ENCODE measurements around the gene SPSB2. TPM values are rescaled to one million over a fixed set of nuclear protein-coding genes. Genes with fewer than 3 reads are reported as not detected.

SPSB2 gene
- total RNA-seq, 3 donors from 2014 or later, result 9.0 to 13.4 (median 12.7) TPM

DNA sequence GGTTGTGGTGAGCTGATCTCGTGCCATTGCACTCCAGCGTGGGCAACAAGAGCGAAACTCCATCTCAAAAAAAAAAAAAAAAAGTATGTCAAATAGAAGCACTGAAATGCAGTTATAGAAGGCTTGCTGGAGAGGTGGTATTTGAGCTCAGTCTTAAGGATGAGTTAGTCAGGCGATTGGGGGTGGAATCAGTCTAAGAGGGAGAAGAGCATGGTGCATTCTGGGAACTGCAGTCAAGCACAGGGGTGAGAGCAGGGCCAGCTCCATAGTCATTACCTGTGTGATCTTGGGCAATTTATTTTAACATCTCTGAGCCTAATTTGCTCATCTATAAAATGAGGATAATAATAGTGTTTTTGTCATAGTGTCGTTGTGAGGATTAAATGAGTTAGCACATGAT, 38.2 kb downstream of the SPSB2 start:
- no peak for DNase-seq (ENCODE audit: low spot score in 2 of 2)
- no peaks in the 10 kb centered on the region for H3K9me3 ChIP-seq
- H3K27ac ChIP-seq, result no peak overlapping the region
- H3K4me3 ChIP-seq, result no peak overlapping the region
- H3K4me1 ChIP-seq, result no peaks in the 10 kb centered on the region
- H3K36me3 ChIP-seq, result no peaks in the 10 kb centered on the region
- TF ChIP-seq, protein P1, sequence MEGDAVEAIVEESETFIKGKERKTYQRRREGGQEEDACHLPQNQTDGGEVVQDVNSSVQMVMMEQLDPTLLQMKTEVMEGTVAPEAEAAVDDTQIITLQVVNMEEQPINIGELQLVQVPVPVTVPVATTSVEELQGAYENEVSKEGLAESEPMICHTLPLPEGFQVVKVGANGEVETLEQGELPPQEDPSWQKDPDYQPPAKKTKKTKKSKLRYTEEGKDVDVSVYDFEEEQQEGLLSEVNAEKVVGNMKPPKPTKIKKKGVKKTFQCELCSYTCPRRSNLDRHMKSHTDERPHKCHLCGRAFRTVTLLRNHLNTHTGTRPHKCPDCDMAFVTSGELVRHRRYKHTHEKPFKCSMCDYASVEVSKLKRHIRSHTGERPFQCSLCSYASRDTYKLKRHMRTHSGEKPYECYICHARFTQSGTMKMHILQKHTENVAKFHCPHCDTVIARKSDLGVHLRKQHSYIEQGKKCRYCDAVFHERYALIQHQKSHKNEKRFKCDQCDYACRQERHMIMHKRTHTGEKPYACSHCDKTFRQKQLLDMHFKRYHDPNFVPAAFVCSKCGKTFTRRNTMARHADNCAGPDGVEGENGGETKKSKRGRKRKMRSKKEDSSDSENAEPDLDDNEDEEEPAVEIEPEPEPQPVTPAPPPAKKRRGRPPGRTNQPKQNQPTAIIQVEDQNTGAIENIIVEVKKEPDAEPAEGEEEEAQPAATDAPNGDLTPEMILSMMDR (IDR thresholded peaks at IDR 0.05), result no peak
- TF ChIP-seq POLR2AphosphoS5 (IDR thresholded peaks at IDR 0.05) (no peak), POLR2A (IDR thresholded peaks at IDR 0.05) (no peak)
- no peaks in the 10 kb centered on the region for H3K27me3 ChIP-seq
- intact Hi-C loops (cut with DNase I; ENCODE audit: low total_unique reads), result no loop called here

DNA sequence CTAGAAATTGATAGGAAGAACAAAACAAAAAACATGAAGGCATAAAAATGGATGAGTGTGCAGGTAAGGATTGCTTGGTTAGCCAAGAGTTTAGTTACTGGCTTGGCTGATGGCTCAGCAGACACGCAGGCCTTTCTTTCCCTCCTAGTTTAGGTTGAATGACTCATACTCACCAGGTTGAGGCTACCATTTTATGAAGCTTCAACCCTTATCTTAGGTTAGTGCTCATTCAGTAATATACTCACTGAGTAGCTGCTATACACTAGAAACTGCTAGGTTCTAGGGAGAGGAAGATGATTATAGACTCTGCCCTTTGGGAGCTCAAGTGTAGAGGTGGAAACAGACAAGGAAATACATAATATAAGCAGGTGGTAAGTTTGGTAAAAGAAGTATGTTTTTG, 38.8 kb downstream of the SPSB2 start:
- H3K27me3 ChIP-seq, result no peaks in the 10 kb centered on the region
- H3K4me3 ChIP-seq, result no peak overlapping the region
- H3K4me1 ChIP-seq, result peaks cover 0 to 6% of the 10 kb centered on the region in 2 donors
- H3K36me3 ChIP-seq, result no peaks in the 10 kb centered on the region
- intact Hi-C loops (cut with DNase I; ENCODE audit: low total_unique reads), result no loop called here
- H3K27ac ChIP-seq, result no peak overlapping the region
- DNase-seq (ENCODE audit: low spot score in 2 of 2), result no peak
- TF ChIP-seq POLR2AphosphoS5 (IDR thresholded peaks at IDR 0.05) (no peak), POLR2A (IDR thresholded peaks at IDR 0.05) (no peak)
- TF ChIP-seq, protein P1 (IDR thresholded peaks at IDR 0.05), result no peak
- no peaks in the 10 kb centered on the region for H3K9me3 ChIP-seq

DNA sequence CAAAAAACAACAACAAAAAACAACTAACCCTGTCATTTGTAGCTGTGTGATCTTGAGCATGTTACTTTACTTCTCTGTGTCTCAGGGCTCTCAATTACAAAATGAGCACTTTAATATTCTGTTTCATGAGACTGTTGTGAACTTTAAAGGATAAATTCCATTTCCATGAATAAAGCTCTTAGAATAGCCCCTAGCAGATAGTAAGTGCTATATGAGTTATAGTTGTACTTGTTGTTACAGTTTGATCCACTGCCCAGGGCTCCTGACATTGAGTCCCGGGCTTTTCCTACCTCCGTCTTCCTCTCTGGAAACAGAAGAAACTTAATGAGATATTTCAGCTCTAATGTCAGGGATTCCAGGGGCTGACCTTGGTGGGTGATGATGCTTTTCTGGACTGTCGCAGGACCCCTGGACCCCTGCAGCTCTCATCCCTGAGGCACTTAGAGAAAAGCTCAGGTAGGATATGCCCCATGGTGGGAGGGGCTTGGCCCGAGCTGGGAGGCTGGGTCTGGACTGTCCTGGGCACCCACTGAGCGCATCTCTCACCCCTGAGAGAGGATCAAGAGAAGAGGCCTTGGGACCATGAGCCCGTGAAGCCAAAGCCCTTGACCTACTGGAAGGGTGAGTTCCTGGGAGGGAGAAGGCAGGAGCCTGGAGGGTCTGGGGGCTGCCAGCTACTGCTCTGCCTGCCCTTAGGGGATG, 39.8 kb downstream of the SPSB2 start:
- intact Hi-C loops (cut with DNase I; ENCODE audit: low total_unique reads), result loop anchor here (1.0 kb wide), 1 partner anchor 83 kb away; no protein-coding TSS in a partner anchor
- H3K4me3 ChIP-seq, result no peak overlapping the region
- no peak for TF ChIP-seq POLR2AphosphoS5 (IDR thresholded peaks at IDR 0.05)
- TF ChIP-seq, protein P1 (IDR thresholded peaks at IDR 0.05), result no peak
- TF ChIP-seq POLR2A (IDR thresholded peaks at IDR 0.05), result no peak
- no peaks in the 10 kb centered on the region for H3K36me3 ChIP-seq
- H3K27ac ChIP-seq, result no peak overlapping the region
- no peaks in the 10 kb centered on the region for H3K9me3 ChIP-seq
- peaks cover 0 to 6% of the 10 kb centered on the region in 2 donors for H3K4me1 ChIP-seq
- no peaks in the 10 kb centered on the region for H3K27me3 ChIP-seq
- no peak for DNase-seq (ENCODE audit: low spot score in 2 of 2)

DNA sequence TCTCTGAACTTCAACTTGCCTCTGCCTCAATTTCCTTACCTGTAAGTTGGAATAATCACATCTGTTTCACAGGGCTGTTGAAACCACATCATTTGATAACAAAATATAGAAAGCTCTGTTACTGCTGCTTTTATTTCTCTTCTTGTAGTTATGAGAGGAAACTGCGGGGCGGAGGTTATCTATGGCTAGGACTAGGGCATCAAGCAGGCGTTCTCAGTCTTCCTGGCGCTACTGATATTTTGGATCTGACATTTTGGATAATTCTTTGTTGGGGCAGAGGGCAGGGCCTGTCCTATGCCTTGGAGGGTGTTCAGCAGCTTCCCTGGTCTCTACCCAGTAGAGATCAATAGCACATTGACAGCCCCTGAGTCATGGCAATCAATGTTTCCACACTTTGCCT, 41.0 kb downstream of the SPSB2 start:
- Histone ChIP-seq H3K4me1 (peaks cover 0 to 8% of the 10 kb centered on the region in 2 donors), H3K36me3 (no peaks in the 10 kb centered on the region), H3K9me3 (no peaks in the 10 kb centered on the region), H3K27ac (no peak overlapping the region), H3K27me3 (no peaks in the 10 kb centered on the region), H3K4me3 (no peak overlapping the region)
- no peak for DNase-seq (ENCODE audit: low spot score in 2 of 2)
- TF ChIP-seq POLR2AphosphoS5 (IDR thresholded peaks at IDR 0.05) (no peak), POLR2A (IDR thresholded peaks at IDR 0.05) (no peak)
- intact Hi-C loops (cut with DNase I; ENCODE audit: low total_unique reads), result no loop called here

DNA sequence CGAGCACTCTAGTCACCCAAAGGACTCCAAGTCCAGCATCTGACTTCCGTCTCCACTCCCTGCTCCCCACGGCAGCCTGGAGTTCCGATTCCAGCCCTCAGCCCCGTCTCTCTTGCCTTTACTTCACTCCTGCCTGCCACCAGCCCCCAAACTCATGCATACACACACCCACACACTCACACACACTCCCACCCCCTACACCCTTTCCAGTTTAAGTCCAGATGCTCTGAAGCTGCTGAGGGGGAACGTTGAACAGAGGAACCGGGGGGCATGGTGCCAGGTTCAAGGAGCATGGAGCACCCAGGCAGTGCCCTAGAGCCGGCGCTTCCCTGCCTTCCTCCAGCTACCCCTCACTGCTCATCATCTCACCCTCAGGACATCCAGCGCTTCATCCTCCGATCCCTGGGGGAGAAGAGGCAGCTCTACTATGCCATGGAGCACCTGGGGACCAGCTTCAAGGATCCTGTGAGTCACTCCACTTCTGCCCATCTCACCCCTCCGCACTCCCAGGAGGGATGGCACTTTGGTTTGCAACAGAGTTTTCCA, 41.6 kb downstream of the SPSB2 start:
- DNase-seq (ENCODE audit: low spot score in 2 of 2), result no peak
- intact Hi-C loops (cut with DNase I; ENCODE audit: low total_unique reads), result no loop called here
- no peaks in the 10 kb centered on the region for H3K9me3 ChIP-seq

More for the DNA sequence above, 41.6 kb downstream of the SPSB2 start:
- peaks cover 0 to 10% of the 10 kb centered on the region in 2 donors for H3K4me1 ChIP-seq
- H3K27ac ChIP-seq, result no peak overlapping the region
- H3K4me3 ChIP-seq, result no peak overlapping the region
- TF ChIP-seq POLR2A (IDR thresholded peaks at IDR 0.05) (no peak), POLR2AphosphoS5 (IDR thresholded peaks at IDR 0.05) (no peak)
- TF ChIP-seq, protein P1 (IDR thresholded peaks at IDR 0.05), result no peak
- no peaks in the 10 kb centered on the region for H3K27me3 ChIP-seq
- no peaks in the 10 kb centered on the region for H3K36me3 ChIP-seq

Data from breast epithelium (tissue), 4 donors.